Activated CD8-positive, alpha-beta memory T cell treated with anti-CD3 and anti-CD28 coated beads for 36 hours (primary cell): ENCODE measurements around the gene LRRIQ4. TPM values are rescaled to one million over a fixed set of nuclear protein-coding genes. Genes with fewer than 3 reads are reported as not detected.

ENCODE experiments used
- CTCF ChIA-PET: fragments of 350-600 bp; sonication (Branson Sonifier 250); formaldehyde crosslinking; loops from one replicate; lab custom pipeline; 2021; ENCODE audit warnings: antibody characterized with exemption; lab: Charles Lee
- POLR2A ChIA-PET: fragments of 350-600 bp; sonication (Branson Sonifier 250); formaldehyde crosslinking; loops from one replicate; lab custom pipeline; 2021; ENCODE audit warnings: antibody characterized with exemption; lab: Charles Lee
- total RNA-seq, 2 experiments: library from RNA; stranded (reverse); gene quantifications; one replicate each; pipeline ENCODE4 v1.2.3, GENCODE V29; 2021

LRRIQ4 gene
- total RNA-seq, 2 experiments from 2014 or later = 0.17 to 0.25 TPM

DNA sequence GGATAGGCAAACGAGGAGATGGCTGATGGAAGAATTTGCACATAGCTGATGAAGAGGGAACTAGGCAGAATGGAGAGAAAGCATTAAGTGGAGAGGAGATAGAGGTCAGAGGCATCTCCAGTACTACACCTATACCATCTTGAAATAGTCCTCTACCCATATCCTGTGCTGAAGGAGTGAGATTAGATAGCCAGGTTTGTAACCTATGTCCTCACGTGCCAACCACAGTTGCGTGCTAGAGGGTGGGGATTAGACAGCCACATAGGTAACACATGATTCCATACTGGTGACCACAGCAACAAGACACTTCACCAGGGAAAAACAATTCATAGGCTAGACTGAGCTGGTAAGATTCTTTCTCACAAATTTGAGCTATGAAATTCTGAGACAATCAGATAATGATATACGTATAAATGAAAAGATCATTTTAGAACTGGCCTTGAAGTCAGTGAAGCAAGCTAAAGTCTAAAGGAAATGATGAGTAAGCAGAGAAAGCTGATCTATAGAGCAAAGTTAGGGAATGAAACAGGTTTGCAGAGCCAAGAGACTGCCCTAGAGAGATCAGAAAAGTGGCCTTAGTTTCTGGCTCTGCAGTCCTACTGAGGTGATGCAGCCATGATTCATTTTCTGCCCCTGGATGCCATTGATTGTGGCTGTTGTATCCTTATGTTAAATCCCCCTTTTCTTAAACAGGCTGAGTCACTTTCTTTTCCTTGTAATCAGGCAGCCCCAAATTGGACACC is 21.8 kb upstream of the LRRIQ4 start:
- ChIA-PET CTCF (no interaction called here), POLR2A (no interaction called here)

DNA sequence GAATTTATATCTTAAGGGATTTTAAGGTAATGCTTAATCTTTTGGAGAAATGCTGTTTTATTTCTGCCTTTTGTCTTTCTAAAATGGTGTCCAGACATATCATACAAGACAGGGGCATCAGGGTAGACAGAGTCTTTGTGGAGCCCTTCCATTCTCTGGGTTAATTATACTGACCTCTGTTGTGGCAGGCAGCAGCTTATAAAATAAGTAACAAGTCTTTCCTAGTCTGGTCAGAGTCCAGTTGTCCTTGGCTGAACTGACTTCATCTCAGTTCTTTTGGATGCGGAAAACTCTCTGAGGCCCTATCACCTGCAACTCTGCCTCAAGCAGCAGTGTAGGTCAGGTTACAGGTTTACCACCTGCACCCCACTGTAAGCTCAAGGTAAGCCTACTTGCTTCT is 20.3 kb upstream of the LRRIQ4 start:
- CTCF ChIA-PET = no interaction called here
- POLR2A ChIA-PET = no interaction called here

GRCh38 chr3:169804681-169805080 is 8.0 kb upstream of the LRRIQ4 start:
- CTCF ChIA-PET = no interaction called here
- POLR2A ChIA-PET = interaction anchor here (0.5 kb wide), 1 partner anchor 12 kb away, joined by 6 read pairs; no protein-coding TSS in a partner anchor

DNA sequence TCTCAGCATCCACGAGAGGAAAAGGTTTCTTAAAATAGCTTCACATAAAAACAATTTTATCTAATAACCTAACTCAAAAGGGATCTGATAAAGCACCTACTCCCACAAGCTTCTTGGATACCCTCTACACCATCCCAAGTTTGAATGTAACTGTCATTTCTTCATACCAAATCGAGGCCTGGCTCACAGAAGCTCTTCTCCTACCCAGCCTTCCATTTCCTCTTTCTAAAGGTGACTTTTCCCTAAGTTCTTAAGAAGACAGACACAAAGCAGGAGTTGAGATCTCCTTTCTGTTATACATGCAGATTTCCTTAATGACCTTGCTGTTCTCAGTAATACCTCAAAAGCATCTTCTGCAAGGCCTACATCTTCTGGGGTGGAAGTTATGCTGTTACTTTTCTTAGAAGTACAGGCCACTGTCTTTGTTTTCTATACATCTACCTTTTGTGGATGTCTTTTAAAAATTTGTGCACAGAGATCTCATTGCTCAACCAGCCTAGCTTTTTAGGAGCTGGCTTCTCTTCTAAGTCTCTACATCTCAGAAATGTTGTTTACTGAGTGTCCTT is 3.4 kb upstream of the LRRIQ4 start:
- ChIA-PET CTCF (interaction anchor here (0.9 kb wide), 1 partner anchor 9 kb away, joined by 4 read pairs; no protein-coding TSS in a partner anchor), POLR2A (interaction anchor here (0.6 kb wide), 1 partner anchor 46 kb away, joined by 4 read pairs; no protein-coding TSS in a partner anchor)

- CTCF ChIA-PET = interaction anchor here (0.6 to 1.7 kb wide), 2 partner anchors 39 to 73 kb away, joined by 4 to 5 read pairs; no protein-coding TSS in a partner anchor
- POLR2A ChIA-PET = interaction anchor here (0.6 to 2.6 kb wide), 3 partner anchors 39 to 304 kb away, joined by 3 to 12 read pairs (median 5); partner anchors contain the start of gene MYNN
Observed at GRCh38 chr3:169811631-169812331, 889 bp upstream of the LRRIQ4 start.

GRCh38 chr3:169813278-169813677 is 608 bp downstream of the LRRIQ4 start:
- CTCF ChIA-PET = no interaction called here
- POLR2A ChIA-PET = interaction anchor here (0.7 to 2.6 kb wide), 3 partner anchors 40 to 41 kb away, joined by 3 to 12 read pairs (median 3); partner anchors contain the start of gene MYNN

GRCh38 chr3:169813757-169814517 is 1.3 kb downstream of the LRRIQ4 start:
- POLR2A ChIA-PET = interaction anchor here (0.7 to 0.9 kb wide), 2 partner anchors 41 to 42 kb away, joined by 3 read pairs; partner anchors contain the start of gene MYNN
- CTCF ChIA-PET = no interaction called here

- ChIA-PET CTCF (no interaction called here), POLR2A (no interaction called here)
Observed at GRCh38 chr3:169815590-169816150, 3.0 kb downstream of the LRRIQ4 start.

- CTCF ChIA-PET = no interaction called here
Observed at GRCh38 chr3:169818316-169818715, 5.6 kb downstream of the LRRIQ4 start.

DNA sequence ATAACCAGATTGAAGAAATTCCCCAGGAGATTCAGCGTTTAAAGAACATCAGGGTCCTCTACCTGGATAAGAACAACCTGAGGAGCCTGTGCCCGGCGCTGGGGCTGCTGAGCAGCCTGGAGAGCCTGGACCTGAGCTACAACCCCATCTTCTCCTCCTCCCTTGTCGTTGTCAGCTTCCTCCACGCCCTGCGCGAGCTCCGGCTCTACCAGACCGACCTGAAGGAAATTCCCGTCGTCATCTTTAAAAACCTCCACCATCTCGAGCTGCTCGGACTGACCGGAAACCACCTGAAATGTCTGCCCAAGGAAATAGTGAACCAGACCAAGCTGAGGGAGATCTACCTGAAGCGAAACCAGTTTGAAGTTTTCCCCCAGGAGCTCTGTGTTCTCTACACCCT is 9.4 kb downstream of the LRRIQ4 start:
- POLR2A ChIA-PET = no interaction called here

More at GRCh38 chr3:169818316-169818715, 5.6 kb downstream of the LRRIQ4 start:
- POLR2A ChIA-PET = no interaction called here

DNA sequence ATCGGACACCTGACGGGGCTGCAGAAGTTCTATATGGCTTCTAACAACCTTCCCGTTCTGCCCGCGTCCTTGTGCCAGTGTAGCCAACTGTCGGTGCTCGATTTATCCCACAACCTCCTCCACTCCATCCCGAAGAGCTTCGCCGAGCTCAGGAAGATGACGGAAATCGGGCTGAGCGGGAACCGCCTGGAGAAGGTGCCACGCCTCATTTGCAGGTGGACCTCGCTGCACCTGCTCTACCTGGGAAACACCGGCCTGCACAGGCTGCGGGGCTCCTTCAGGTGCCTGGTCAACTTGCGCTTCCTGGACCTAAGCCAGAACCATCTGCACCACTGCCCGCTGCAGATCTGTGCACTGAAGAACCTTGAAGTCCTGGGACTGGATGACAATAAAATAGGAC is 9.9 kb downstream of the LRRIQ4 start:
- POLR2A ChIA-PET = no interaction called here

More for the DNA sequence above, 9.4 kb downstream of the LRRIQ4 start:
- CTCF ChIA-PET = interaction anchor here (0.5 kb wide), 1 partner anchor 382 kb away, joined by 3 read pairs; no protein-coding TSS in a partner anchor

DNA sequence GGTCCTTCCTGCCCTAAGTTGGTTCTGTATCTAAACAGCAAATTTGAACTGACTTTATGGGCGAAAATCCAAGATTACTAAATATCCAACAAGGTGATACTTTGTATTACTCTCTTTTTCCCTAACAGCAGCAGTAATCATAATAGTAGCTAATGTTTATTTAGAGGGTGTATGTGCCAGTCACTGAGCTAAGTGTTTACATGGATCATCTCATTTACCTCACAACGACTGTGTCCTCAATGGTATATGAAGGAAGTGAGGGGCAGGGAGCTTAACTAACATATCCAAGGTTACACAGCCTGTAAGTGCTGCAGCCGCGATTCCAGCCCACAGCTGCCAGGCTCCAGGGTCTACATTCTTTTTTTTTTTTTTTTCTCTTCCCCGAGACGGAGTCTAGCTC is 10.3 kb downstream of the LRRIQ4 start:
- POLR2A ChIA-PET = interaction anchor here (0.7 kb wide), 1 partner anchor 77 kb away, joined by 3 read pairs; no protein-coding TSS in a partner anchor
- CTCF ChIA-PET = no interaction called here

More for the DNA sequence above, 9.9 kb downstream of the LRRIQ4 start:
- CTCF ChIA-PET = no interaction called here

DNA sequence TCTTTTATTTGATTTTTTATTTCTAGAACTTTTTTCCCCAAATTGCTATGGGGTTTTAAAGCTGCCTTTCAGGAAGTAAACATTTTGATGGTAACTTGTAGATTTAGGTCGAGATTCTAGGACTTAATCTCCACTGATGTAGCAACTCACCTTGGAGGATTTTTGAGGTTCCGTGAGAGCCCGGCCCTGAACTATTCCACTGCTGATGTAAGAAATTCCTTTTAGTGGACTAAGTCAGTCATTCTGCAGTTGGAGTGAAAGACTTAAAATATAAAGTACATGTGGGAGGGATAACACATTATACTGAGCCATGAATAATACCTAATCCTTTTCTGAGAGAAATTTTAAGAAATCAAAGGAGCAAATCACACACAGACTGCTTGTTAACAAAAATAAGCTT is 12.6 kb downstream of the LRRIQ4 start:
- CTCF ChIA-PET = no interaction called here
- POLR2A ChIA-PET = no interaction called here

DNA sequence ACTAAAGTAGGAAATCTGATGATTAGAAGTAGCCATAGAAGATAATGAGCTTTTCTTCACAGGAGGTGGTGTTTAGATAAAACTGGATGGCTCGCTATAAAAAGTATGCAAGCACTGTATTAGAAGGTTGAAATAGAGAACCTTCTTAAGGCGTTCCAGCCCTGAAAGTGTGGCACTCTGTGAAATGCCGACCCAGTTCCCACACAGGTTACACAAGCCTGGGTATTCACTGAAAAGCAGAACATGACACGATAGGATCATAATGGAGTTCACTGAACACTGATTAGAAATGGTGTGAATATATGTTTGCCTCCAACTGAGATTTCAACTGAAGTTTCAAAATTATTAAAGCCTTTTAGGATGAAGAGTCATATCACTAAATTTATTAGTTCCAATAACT is 15.0 kb downstream of the LRRIQ4 start:
- ChIA-PET POLR2A (no interaction called here), CTCF (interaction anchor here (0.7 kb wide), 2 partner anchors 281 to 1169 kb away, joined by 3 to 6 read pairs; no protein-coding TSS in a partner anchor)

- ChIA-PET POLR2A (no interaction called here), CTCF (interaction anchor here (1.1 kb wide), 1 partner anchor 9 kb away, joined by 4 read pairs; no protein-coding TSS in a partner anchor)
Observed at GRCh38 chr3:169835533-169835932, 22.9 kb downstream of the LRRIQ4 start.

DNA sequence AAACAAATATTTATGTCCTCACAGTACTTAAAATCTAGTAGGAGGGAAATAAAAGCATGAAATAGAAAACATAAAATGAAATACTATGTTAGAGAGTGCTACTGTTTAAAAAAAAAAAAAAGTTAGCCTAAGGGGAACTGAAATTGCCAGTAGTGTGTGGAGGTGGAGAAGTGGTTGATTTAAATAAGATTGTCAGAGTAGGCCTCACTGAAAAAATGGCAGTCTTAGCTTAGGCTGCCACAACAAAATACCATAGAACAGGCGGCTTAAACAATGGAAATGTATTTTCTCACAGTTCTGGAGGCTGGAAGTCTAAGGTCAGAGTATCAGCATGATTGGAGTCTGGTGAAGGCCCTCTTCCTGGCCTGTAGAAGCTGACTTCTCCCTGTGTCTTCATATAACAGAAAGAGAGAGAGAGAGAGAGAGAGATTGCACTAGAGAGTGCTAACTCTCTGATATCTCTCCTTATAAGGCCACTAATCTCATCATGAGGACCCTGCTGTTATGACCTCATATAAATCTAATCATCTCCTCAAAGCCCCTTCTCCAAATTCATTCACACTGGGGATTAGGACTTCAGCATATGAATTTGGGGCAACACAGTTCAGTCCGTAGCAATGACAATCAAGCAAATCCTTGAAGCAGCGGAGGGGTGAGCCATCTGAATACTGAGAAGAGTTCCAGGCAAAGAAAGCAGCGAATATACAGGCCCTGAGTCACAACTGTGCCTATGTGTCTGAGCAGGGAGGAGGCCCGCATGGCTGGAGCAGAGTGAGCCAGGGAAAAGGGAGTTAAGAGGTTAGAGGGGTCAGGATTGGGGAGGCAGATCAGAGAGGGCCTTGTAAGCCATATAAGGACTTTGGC is 23.6 kb downstream of the LRRIQ4 start:
- ChIA-PET CTCF (no interaction called here), POLR2A (no interaction called here)

- POLR2A ChIA-PET = no interaction called here
Observed at GRCh38 chr3:169836942-169837275, 24.2 kb downstream of the LRRIQ4 start.

More at GRCh38 chr3:169836942-169837275, 24.2 kb downstream of the LRRIQ4 start:
- CTCF ChIA-PET = no interaction called here
